ENCODE data around the gene ZNF423.

The ZNF423 gene

GRCh38 chr16:49757559-49758069, 98.3 kb downstream of the ZNF423 start:
- Histone ChIP-seq H3K9ac (ENCODE audit: low read length) (no peak overlapping the region), H3K4me3 (ENCODE audit: low read length) (no peak overlapping the region), H3K27me3 (replicated peaks; ENCODE audit: control insufficient read depth, insufficient read depth, low read length) (no peaks in the 10 kb centered on the region), H3K36me3 (ENCODE audit: control insufficient read depth, insufficient read depth, low read length, severe bottlenecking) (no peaks in the 10 kb centered on the region), H3K9me3 (ENCODE audit: control insufficient read depth, low read length) (no peaks in the 10 kb centered on the region), H3K4me1 (ENCODE audit: control insufficient read depth, insufficient read depth, low read length) (peaks cover 15% of the 10 kb centered on the region)
- DNase-seq (ENCODE audit: low read depth): no peak

GRCh38 chr16:49756775-49757558, 98.9 kb downstream of the ZNF423 start:
- Histone ChIP-seq H3K27me3 (replicated peaks; ENCODE audit: control insufficient read depth, insufficient read depth, low read length) (no peaks in the 10 kb centered on the region), H3K9me3 (ENCODE audit: control insufficient read depth, low read length) (no peaks in the 10 kb centered on the region), H3K9ac (ENCODE audit: low read length) (no peak overlapping the region), H3K4me1 (ENCODE audit: control insufficient read depth, insufficient read depth, low read length) (peaks cover 15% of the 10 kb centered on the region), H3K4me3 (ENCODE audit: low read length) (no peak overlapping the region), H3K36me3 (ENCODE audit: control insufficient read depth, insufficient read depth, low read length, severe bottlenecking) (no peaks in the 10 kb centered on the region)
- peak; percentile 18 for DNase-seq (ENCODE audit: low read depth)

- no peak for DNase-seq (ENCODE audit: low read depth)
- Histone ChIP-seq H3K27me3 (replicated peaks; ENCODE audit: control insufficient read depth, insufficient read depth, low read length) (no peaks in the 10 kb centered on the region), H3K9ac (ENCODE audit: low read length) (peak overlapping the region; percentile 82), H3K36me3 (ENCODE audit: control insufficient read depth, insufficient read depth, low read length, severe bottlenecking) (no peaks in the 10 kb centered on the region), H3K4me1 (ENCODE audit: control insufficient read depth, insufficient read depth, low read length) (peaks cover 15% of the 10 kb centered on the region), H3K4me3 (ENCODE audit: low read length) (peak overlapping the region; percentile 77), H3K9me3 (ENCODE audit: control insufficient read depth, low read length) (no peaks in the 10 kb centered on the region)
These were observed 100.0 kb downstream of the ZNF423 start for GRCh38 chr16:49755716-49756505.

GRCh38 chr16:49755313-49755620, 100.6 kb downstream of the ZNF423 start:
- peak; percentile 71 for DNase-seq (ENCODE audit: low read depth)
- Histone ChIP-seq H3K9ac (ENCODE audit: low read length) (peak overlapping the region; percentile 82), H3K4me1 (ENCODE audit: control insufficient read depth, insufficient read depth, low read length) (peaks cover 20% of the 10 kb centered on the region), H3K27me3 (replicated peaks; ENCODE audit: control insufficient read depth, insufficient read depth, low read length) (no peaks in the 10 kb centered on the region), H3K4me3 (ENCODE audit: low read length) (peak overlapping the region; percentile 77), H3K36me3 (ENCODE audit: control insufficient read depth, insufficient read depth, low read length, severe bottlenecking) (no peaks in the 10 kb centered on the region), H3K9me3 (ENCODE audit: control insufficient read depth, low read length) (no peaks in the 10 kb centered on the region)

GRCh38 chr16:49754495-49755312, 101.2 kb downstream of the ZNF423 start:
- H3K36me3 ChIP-seq (ENCODE audit: control insufficient read depth, insufficient read depth, low read length, severe bottlenecking): no peaks in the 10 kb centered on the region
- H3K4me3 ChIP-seq (ENCODE audit: low read length): peak overlapping the region; percentile 77
- H3K4me1 ChIP-seq (ENCODE audit: control insufficient read depth, insufficient read depth, low read length): peaks cover 24% of the 10 kb centered on the region
- peak; percentile 51 for DNase-seq (ENCODE audit: low read depth)
- H3K9ac ChIP-seq (ENCODE audit: low read length): peak overlapping the region; percentile 82
- H3K27me3 ChIP-seq (replicated peaks; ENCODE audit: control insufficient read depth, insufficient read depth, low read length): no peaks in the 10 kb centered on the region
- H3K9me3 ChIP-seq (ENCODE audit: control insufficient read depth, low read length): no peaks in the 10 kb centered on the region

GRCh38 chr16:49750341-49751000, 105.4 kb downstream of the ZNF423 start:
- H3K9me3 ChIP-seq (ENCODE audit: control insufficient read depth, low read length): no peaks in the 10 kb centered on the region
- no peak for DNase-seq (ENCODE audit: low read depth)
- H3K4me1 ChIP-seq (ENCODE audit: control insufficient read depth, insufficient read depth, low read length): peaks cover 22% of the 10 kb centered on the region
- H3K36me3 ChIP-seq (ENCODE audit: control insufficient read depth, insufficient read depth, low read length, severe bottlenecking): no peaks in the 10 kb centered on the region
- peaks cover 10% of the 10 kb centered on the region for H3K27me3 ChIP-seq (replicated peaks; ENCODE audit: control insufficient read depth, insufficient read depth, low read length)
- no peak overlapping the region for H3K4me3 ChIP-seq (ENCODE audit: low read length)
- no peak overlapping the region for H3K9ac ChIP-seq (ENCODE audit: low read length)

GRCh38 chr16:49749816-49750215, 106.1 kb downstream of the ZNF423 start:
- Histone ChIP-seq H3K4me3 (ENCODE audit: low read length) (no peak overlapping the region), H3K36me3 (ENCODE audit: control insufficient read depth, insufficient read depth, low read length, severe bottlenecking) (no peaks in the 10 kb centered on the region), H3K4me1 (ENCODE audit: control insufficient read depth, insufficient read depth, low read length) (peaks cover 16% of the 10 kb centered on the region), H3K9me3 (ENCODE audit: control insufficient read depth, low read length) (no peaks in the 10 kb centered on the region), H3K27me3 (replicated peaks; ENCODE audit: control insufficient read depth, insufficient read depth, low read length) (peaks cover 10% of the 10 kb centered on the region), H3K9ac (ENCODE audit: low read length) (no peak overlapping the region)
- no peak for DNase-seq (ENCODE audit: low read depth)

GRCh38 chr16:49748322-49748721, 107.6 kb downstream of the ZNF423 start:
- Histone ChIP-seq H3K36me3 (ENCODE audit: control insufficient read depth, insufficient read depth, low read length, severe bottlenecking) (no peaks in the 10 kb centered on the region), H3K9ac (ENCODE audit: low read length) (no peak overlapping the region), H3K4me3 (ENCODE audit: low read length) (no peak overlapping the region), H3K4me1 (ENCODE audit: control insufficient read depth, insufficient read depth, low read length) (peaks cover 9% of the 10 kb centered on the region), H3K27me3 (replicated peaks; ENCODE audit: control insufficient read depth, insufficient read depth, low read length) (peaks cover 10% of the 10 kb centered on the region), H3K9me3 (ENCODE audit: control insufficient read depth, low read length) (no peaks in the 10 kb centered on the region)
- DNase-seq (ENCODE audit: low read depth): no peak

- Histone ChIP-seq H3K4me3 (ENCODE audit: low read length) (no peak overlapping the region), H3K9ac (ENCODE audit: low read length) (no peak overlapping the region), H3K27me3 (replicated peaks; ENCODE audit: control insufficient read depth, insufficient read depth, low read length) (peaks cover 10% of the 10 kb centered on the region), H3K4me1 (ENCODE audit: control insufficient read depth, insufficient read depth, low read length) (peaks cover 9% of the 10 kb centered on the region), H3K36me3 (ENCODE audit: control insufficient read depth, insufficient read depth, low read length, severe bottlenecking) (no peaks in the 10 kb centered on the region), H3K9me3 (ENCODE audit: control insufficient read depth, low read length) (no peaks in the 10 kb centered on the region)
- DNase-seq (ENCODE audit: low read depth): peak; percentile 4
These were observed 108.3 kb downstream of the ZNF423 start for GRCh38 chr16:49747654-49748053.

- no peak for DNase-seq (ENCODE audit: low read depth)
- Histone ChIP-seq H3K9me3 (ENCODE audit: control insufficient read depth, low read length) (no peaks in the 10 kb centered on the region), H3K9ac (ENCODE audit: low read length) (no peak overlapping the region), H3K36me3 (ENCODE audit: control insufficient read depth, insufficient read depth, low read length, severe bottlenecking) (no peaks in the 10 kb centered on the region), H3K4me1 (ENCODE audit: control insufficient read depth, insufficient read depth, low read length) (peaks cover 9% of the 10 kb centered on the region), H3K4me3 (ENCODE audit: low read length) (no peak overlapping the region), H3K27me3 (replicated peaks; ENCODE audit: control insufficient read depth, insufficient read depth, low read length) (peaks cover 13% of the 10 kb centered on the region)
These were observed 109.4 kb downstream of the ZNF423 start for GRCh38 chr16:49746545-49746944.
